ENCODE measurements around the gene DTNBP1. TPM values are rescaled to one million over a fixed set of nuclear protein-coding genes. Genes with fewer than 3 reads are reported as not detected.

The DTNBP1 gene
- total RNA-seq, 1 donor from 2014 or later, result 5.6 TPM

DNA sequence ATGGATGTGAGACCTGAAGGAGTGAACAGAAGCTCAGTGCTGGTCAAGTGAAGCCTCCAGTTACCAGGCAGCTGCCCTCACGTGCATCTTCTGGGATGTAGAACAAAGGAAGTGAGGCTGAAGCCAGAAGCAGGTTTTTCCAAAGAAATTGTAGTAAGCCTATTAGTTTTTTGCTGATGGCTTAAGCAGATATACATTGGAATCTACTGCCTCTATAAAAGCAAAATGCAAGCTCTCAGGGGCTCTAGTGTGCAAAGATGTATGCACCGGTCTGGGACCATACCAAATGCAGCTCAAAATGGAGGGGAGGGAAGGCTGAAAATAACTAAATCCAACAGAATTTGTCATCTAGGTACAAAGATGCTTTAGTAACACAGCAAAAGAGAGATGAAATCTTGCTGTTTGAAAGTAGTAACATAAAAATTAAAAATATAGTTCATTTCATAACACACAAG, 77.0 kb downstream of the DTNBP1 start:
- Histone ChIP-seq H3K4me3 (no peak overlapping the region), H3K36me3 (no peaks in the 10 kb centered on the region), H3K9me3 (no peaks in the 10 kb centered on the region), H3K27me3 (no peaks in the 10 kb centered on the region), H3K4me1 (no peaks in the 10 kb centered on the region), H3K27ac (no peak overlapping the region)
- TF ChIP-seq, protein P1, sequence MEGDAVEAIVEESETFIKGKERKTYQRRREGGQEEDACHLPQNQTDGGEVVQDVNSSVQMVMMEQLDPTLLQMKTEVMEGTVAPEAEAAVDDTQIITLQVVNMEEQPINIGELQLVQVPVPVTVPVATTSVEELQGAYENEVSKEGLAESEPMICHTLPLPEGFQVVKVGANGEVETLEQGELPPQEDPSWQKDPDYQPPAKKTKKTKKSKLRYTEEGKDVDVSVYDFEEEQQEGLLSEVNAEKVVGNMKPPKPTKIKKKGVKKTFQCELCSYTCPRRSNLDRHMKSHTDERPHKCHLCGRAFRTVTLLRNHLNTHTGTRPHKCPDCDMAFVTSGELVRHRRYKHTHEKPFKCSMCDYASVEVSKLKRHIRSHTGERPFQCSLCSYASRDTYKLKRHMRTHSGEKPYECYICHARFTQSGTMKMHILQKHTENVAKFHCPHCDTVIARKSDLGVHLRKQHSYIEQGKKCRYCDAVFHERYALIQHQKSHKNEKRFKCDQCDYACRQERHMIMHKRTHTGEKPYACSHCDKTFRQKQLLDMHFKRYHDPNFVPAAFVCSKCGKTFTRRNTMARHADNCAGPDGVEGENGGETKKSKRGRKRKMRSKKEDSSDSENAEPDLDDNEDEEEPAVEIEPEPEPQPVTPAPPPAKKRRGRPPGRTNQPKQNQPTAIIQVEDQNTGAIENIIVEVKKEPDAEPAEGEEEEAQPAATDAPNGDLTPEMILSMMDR (IDR thresholded peaks at IDR 0.05), result no peak
- intact Hi-C loops (cut with DNase I), result no loop called here
- DNase-seq (ENCODE audit: low spot score in 2 of 2), result no peak

DNA sequence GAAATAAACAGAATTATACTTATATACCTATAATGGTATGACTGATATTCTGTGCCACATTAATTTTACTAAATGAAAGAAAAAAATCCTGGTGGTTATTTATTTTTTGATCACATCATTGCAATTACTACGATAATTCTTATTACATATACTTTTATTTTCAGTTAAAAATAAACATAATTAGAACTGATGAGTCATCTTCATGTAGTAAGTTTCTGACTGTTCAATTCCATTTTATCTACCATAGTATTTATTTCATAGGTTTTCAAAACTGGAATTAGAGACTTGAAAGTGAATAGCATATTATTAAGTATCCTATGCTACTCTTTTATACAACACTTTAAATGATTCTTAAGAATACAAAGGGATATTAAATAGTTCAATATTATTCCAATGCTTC, 80.3 kb downstream of the DTNBP1 start:
- intact Hi-C loops (cut with DNase I), result no loop called here
- DNase-seq (ENCODE audit: low spot score in 2 of 2), result no peak
- H3K27ac ChIP-seq, result no peak overlapping the region
- TF ChIP-seq, protein P1 (IDR thresholded peaks at IDR 0.05), result no peak
- H3K9me3 ChIP-seq, result no peaks in the 10 kb centered on the region
- H3K36me3 ChIP-seq, result no peaks in the 10 kb centered on the region
- peaks cover 0 to 6% of the 10 kb centered on the region in 2 donors for H3K4me1 ChIP-seq
- no peaks in the 10 kb centered on the region for H3K27me3 ChIP-seq
- no peak overlapping the region for H3K4me3 ChIP-seq

DNA sequence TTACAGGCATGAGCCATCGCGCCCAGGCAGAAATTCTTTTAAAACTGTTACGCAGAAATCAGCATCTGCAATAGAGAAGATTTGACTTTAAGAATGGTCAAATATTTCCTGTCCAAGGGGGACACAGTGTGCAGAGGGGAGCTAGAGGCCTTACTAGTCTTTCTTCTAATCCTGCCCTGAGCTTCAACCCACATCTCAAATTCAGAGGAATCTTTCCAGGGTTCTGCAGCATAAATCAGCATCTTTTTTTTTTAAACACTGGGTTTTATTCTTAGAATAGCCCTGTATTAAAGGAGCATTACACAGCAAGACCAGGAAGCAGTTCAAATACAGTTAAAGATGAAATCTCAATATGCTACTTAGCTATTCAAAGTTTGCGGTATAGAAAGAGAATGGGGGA, 81.1 kb downstream of the DTNBP1 start:
- Histone ChIP-seq H3K9me3 (no peaks in the 10 kb centered on the region), H3K4me1 (peaks cover 0 to 6% of the 10 kb centered on the region in 2 donors), H3K4me3 (no peak overlapping the region), H3K36me3 (no peaks in the 10 kb centered on the region), H3K27ac (no peak overlapping the region), H3K27me3 (no peaks in the 10 kb centered on the region)
- DNase-seq (ENCODE audit: low spot score in 2 of 2), result no peak
- TF ChIP-seq, protein P1 (IDR thresholded peaks at IDR 0.05), result no peak
- intact Hi-C loops (cut with DNase I), result no loop called here

DNA sequence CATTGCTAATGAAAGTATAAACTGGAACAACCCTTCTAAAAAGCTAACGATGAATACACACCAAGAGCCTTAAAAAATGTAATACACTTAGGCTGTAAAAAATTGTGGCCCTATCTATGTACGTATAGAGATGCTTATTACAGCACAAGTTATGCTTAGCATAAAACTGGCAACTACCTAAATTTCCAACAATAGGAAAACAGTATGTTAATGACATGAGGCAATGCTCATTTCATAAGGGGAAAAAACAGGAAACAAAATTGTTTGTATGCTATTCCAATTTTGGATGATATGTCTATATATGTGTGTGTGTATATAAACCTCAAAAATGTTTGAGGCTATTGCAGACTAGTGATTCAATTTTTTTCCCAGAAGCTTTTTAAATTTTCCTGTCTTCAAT, 82.5 kb downstream of the DTNBP1 start:
- TF ChIP-seq, protein P1 (IDR thresholded peaks at IDR 0.05), result no peak
- intact Hi-C loops (cut with DNase I), result no loop called here
- DNase-seq (ENCODE audit: low spot score in 2 of 2), result no peak
- Histone ChIP-seq H3K36me3 (no peaks in the 10 kb centered on the region), H3K27ac (no peak overlapping the region), H3K27me3 (no peaks in the 10 kb centered on the region), H3K4me1 (peaks cover 0 to 6% of the 10 kb centered on the region in 2 donors), H3K9me3 (no peaks in the 10 kb centered on the region), H3K4me3 (no peak overlapping the region)

DNA sequence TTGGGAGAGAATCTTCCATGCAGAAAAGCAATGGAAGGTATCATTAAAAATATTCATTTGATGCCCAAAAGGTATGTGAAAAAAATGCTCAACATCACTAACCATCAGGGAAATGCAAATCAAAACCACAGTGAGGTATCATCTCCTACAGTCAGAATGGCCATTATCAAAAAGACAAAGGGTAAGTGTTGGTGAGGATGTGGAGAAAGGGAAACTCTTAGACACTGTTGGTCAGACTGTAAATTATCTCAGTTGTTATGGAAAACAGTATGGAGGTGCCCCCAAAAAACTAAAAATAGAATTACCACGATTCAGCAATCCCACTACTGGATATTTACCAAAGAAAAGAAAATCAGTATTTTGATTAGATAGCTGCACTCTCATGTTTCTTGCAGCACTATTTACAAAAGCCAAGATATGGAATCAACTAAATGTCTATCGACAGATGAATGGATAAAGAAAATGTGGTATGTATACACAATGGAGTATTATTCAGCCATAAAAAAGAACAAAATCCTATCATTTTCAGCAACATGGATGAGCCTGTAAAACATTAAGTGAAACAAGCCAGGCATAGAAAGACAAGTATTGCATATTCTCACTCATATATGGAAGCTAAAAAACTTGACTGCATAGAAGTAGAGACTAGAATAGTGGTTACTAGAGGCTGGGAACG, 84.0 kb downstream of the DTNBP1 start:
- Histone ChIP-seq H3K27me3 (no peaks in the 10 kb centered on the region), H3K9me3 (no peaks in the 10 kb centered on the region), H3K4me1 (peaks cover 0 to 6% of the 10 kb centered on the region in 2 donors), H3K4me3 (no peak overlapping the region), H3K36me3 (no peaks in the 10 kb centered on the region), H3K27ac (no peak overlapping the region)
- no peak for DNase-seq (ENCODE audit: low spot score in 2 of 2)
- TF ChIP-seq, protein P1 (IDR thresholded peaks at IDR 0.05), result no peak
- intact Hi-C loops (cut with DNase I), result no loop called here

Data from ascending aorta (tissue), 2 donors.